SIG-M5 treated with dmso at 0.1 percent for 504 hours (cell line): ENCODE results near the gene SLC25A48.

ENCODE experiments used
- DNase-seq: peaks from one replicate; lab custom pipeline; 2025; ENCODE audit not compliant: unreplicated experiment; lab: John Stamatoyannopoulos, UW

Gene SLC25A48

GRCh38 chr5:135834639-135835529, at the start of gene SLC25A48:
TSS of gene SLC25A48 (plus strand) at chr5:135834663. CDS start at chr5:135834848, 185 bp downstream.
- DNase-seq: peak; percentile 38

GRCh38 chr5:135800656-135801055, 33.8 kb upstream of the SLC25A48 start:
- no peak for DNase-seq

GRCh38 chr5:135810188-135810943, 24.1 kb upstream of the SLC25A48 start:
- no peak for DNase-seq

GRCh38 chr5:135811007-135811406, 23.5 kb upstream of the SLC25A48 start:
- DNase-seq: no peak

GRCh38 chr5:135813758-135814157, 20.7 kb upstream of the SLC25A48 start:
- no peak for DNase-seq

- DNase-seq: no peak
Measured at GRCh38 chr5:135814316-135814715, 20.1 kb upstream of the SLC25A48 start.

GRCh38 chr5:135814812-135815211, 19.7 kb upstream of the SLC25A48 start:
- no peak for DNase-seq

GRCh38 chr5:135821061-135821801, 13.2 kb upstream of the SLC25A48 start:
- no peak for DNase-seq

GRCh38 chr5:135821802-135822201, 12.7 kb upstream of the SLC25A48 start:
- DNase-seq: no peak

- DNase-seq: no peak
Measured at GRCh38 chr5:135822286-135822685, 12.2 kb upstream of the SLC25A48 start.

- no peak for DNase-seq
Measured at GRCh38 chr5:135822959-135823358, 11.5 kb upstream of the SLC25A48 start.

- no peak for DNase-seq
Measured at GRCh38 chr5:135823881-135824280, 10.6 kb upstream of the SLC25A48 start.

- no peak for DNase-seq
Measured at GRCh38 chr5:135824541-135825041, 9.9 kb upstream of the SLC25A48 start.

GRCh38 chr5:135825373-135826220, 8.9 kb upstream of the SLC25A48 start:
- DNase-seq: no peak

- DNase-seq: no peak
Measured at GRCh38 chr5:135826221-135826525, 8.3 kb upstream of the SLC25A48 start.

- no peak for DNase-seq
Measured at GRCh38 chr5:135826994-135827671, 7.3 kb upstream of the SLC25A48 start.

- DNase-seq: no peak
Measured at GRCh38 chr5:135827965-135828781, 6.3 kb upstream of the SLC25A48 start.

GRCh38 chr5:135828782-135829127, 5.7 kb upstream of the SLC25A48 start:
- DNase-seq: no peak

- DNase-seq: no peak
Measured at GRCh38 chr5:135829179-135829578, 5.3 kb upstream of the SLC25A48 start.
